Stomach (tissue), 9 donors: Measurements from ENCODE around the gene TAL2. TPM values are rescaled to one million over a fixed set of nuclear protein-coding genes. Genes with fewer than 3 reads are reported as not detected.

Experiments
- DNase-seq, 2 donors: peaks; one replicate each; pipeline versions ENCODE4 v3.0.0 to v3.0.0-alpha.2; 2013 to 2019
- H3K27ac ChIP-seq, 5 donors: fragments of 200-600 bp in 4 of 5; sonication (generic) in 4 of 5; one replicate each; pipeline ENCODE4 v1.5.1; 2013 to 2019; ENCODE audit warnings: mild to moderate bottlenecking in 1 of 5, moderate library complexity in 1 of 5
- H3K27me3 ChIP-seq, 3 donors: fragments of 200-600 bp; sonication (generic); one replicate each; pipeline ENCODE4 v1.5.1; 2017 to 2019; ENCODE audit warnings: mixed run types in 1 of 3
- H3K36me3 ChIP-seq, 4 donors: fragments of 200-600 bp; sonication (generic); 1 replicate in 3 of 4; 2 replicates in 1 of 4; pipeline ENCODE4 v1.5.1; 2016 to 2019
- H3K4me1 ChIP-seq, 4 donors: fragments of 200-600 bp; sonication (generic); one replicate each; pipeline ENCODE4 v1.5.1; 2016 to 2019
- H3K4me3 ChIP-seq, 4 donors: fragments of 200-600 bp; sonication (generic) in 3 of 4; one replicate each; pipeline ENCODE4 v1.5.1; 2016 to 2019; ENCODE audit warnings: mild to moderate bottlenecking in 1 of 4
- H3K9me3 ChIP-seq, 4 donors: fragments of 200-600 bp; sonication (generic); one replicate each; pipeline ENCODE4 v1.5.1; 2016 to 2019
- CTCF ChIP-seq, 7 experiments: fragments of 450-650 bp in 4 of 7; fragments of 200-600 bp in 3 of 7; sonication (generic) in 3 of 7; IDR thresholded peaks; one replicate each; pipeline ENCODE4 v1.5.1; 2016 to 2019; ENCODE audit warnings: antibody characterized with exemption in 7 of 7, control low read depth in 2 of 7, mild to moderate bottlenecking in 1 of 7
- EP300 ChIP-seq: sonication (generic); formaldehyde crosslinking; IDR thresholded peaks from one replicate; pipeline ENCODE4 v1.6.1; 2017; ENCODE audit warnings: antibody characterized with exemption
- POLR2A ChIP-seq, 4 donors: fragments of 450-650 bp; IDR thresholded peaks; one replicate each; pipeline ENCODE4 v1.6.1; 2016; ENCODE audit warnings: antibody characterized with exemption in 4 of 4, control low read depth in 2 of 4, mild to moderate bottlenecking in 1 of 4, moderate library complexity in 1 of 4
- POLR2AphosphoS5 ChIP-seq, 3 donors: sonication (generic); formaldehyde crosslinking; IDR thresholded peaks; one replicate each; pipeline ENCODE4 v1.6.1; 2016; ENCODE audit warnings: antibody characterized with exemption in 3 of 3
- WGBS, 5 donors: extraction: QIAGEN DNeasy Blood & Tissue Kit in 3 of 5; methylation state at CpG; one replicate each; pipeline versions ENCODE4 v1.1.5 to v1.1.7; 2013 to 2018; 5-methylcytosine and 5-hydroxymethylcytosine counted together
- intact Hi-C: fragments of 100-400 bp; cut with DNase I; formaldehyde crosslinking; loops from one replicate; pipeline ENCODE4 v1.15.1; 2023; ENCODE audit warnings: low total_unique reads
- polyA plus RNA-seq, 3 donors: library from polyadenylated mRNA; stranded (reverse); fragments of 200-250 nt; gene quantifications; one replicate each; pipeline ENCODE4 v1.2.3, GENCODE V29; 2013
- total RNA-seq, 5 donors: library from RNA; depleted of rRNA; stranded (reverse); fragments of >200 nt; gene quantifications; one replicate each; pipeline versions ENCODE4 v1.1.0 to v1.2.3, GENCODE V29; 2014 to 2016
- donor health status: healthy with polysubstance abuse.
- donor health status: Bipolar disorder and iron deficiency.
- donor health status: healthy.

The TAL2 gene
- total and polyA plus RNA-seq, 8 donors: 1.3 TPM; not detected in 7

DNA sequence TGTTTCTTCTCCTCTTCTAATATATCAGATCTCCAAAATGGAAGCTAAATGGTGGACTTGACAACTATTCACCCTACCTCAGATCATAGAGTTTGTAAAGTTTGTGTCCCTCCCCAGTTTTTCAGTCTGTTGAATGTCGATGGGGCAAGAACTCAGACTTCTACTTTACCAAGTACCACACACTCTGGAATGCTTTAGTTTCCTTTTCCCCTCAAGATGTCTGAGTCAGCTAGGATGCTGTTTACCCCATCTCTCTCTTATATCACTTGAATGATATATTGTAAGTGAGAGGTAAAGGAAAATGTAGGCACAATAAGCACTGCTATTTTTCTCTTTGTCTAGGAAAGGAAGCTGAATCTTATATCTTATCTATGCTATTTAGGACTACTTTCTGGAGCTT is 25.9 kb upstream of the TAL2 start:
- Histone ChIP-seq H3K9me3 (peaks cover 0 to 2% (median 0%) of the 10 kb centered on the region in 4 donors), H3K27me3 (no peaks in the 10 kb centered on the region), H3K27ac (no peak overlapping the region), H3K36me3 (peaks cover 0 to 72% (median 54%) of the 10 kb centered on the region in 4 donors), H3K4me1 (no peaks in the 10 kb centered on the region), H3K4me3 (no peak overlapping the region)
- intact Hi-C loops: no loop called here
- no peak for DNase-seq
- WGBS, 5 donors: 92 to 100% (median 94%) methylated on average over 1 of the region's 1 CpG
- TF ChIP-seq POLR2AphosphoS5 (IDR thresholded peaks at IDR 0.05) (no peak), CTCF (IDR thresholded peaks at IDR 0.05) (no peak), EP300 (no peak), POLR2A (IDR thresholded peaks at IDR 0.05) (no peak)

GRCh38 chr9:105637787-105638395 is 24.4 kb upstream of the TAL2 start:
- peaks cover 0 to 10% (median 2%) of the 10 kb centered on the region in 4 donors for H3K9me3 ChIP-seq
- 89 to 98% (median 96%) methylated on average over 4 of the region's 4 CpGs for WGBS, 5 donors
- H3K36me3 ChIP-seq: peaks cover 0 to 81% (median 54%) of the 10 kb centered on the region in 4 donors
- intact Hi-C loops: no loop called here
- H3K4me3 ChIP-seq: no peak overlapping the region
- no peak overlapping the region for H3K27ac ChIP-seq
- no peak for TF ChIP-seq POLR2A (IDR thresholded peaks at IDR 0.05)
- TF ChIP-seq CTCF (IDR thresholded peaks at IDR 0.05): peak in 2 of 7 experiments; percentile 22 to 47
- no peak for DNase-seq
- H3K4me1 ChIP-seq: no peaks in the 10 kb centered on the region
- H3K27me3 ChIP-seq: no peaks in the 10 kb centered on the region

- TF ChIP-seq EP300: no peak
- no peak for TF ChIP-seq POLR2A (IDR thresholded peaks at IDR 0.05)
- TF ChIP-seq POLR2AphosphoS5 (IDR thresholded peaks at IDR 0.05): no peak
- no peak for TF ChIP-seq CTCF (IDR thresholded peaks at IDR 0.05)
- no peak overlapping the region for H3K27ac ChIP-seq
Measured at GRCh38 chr9:105639936-105640335, 22.3 kb upstream of the TAL2 start.

DNA sequence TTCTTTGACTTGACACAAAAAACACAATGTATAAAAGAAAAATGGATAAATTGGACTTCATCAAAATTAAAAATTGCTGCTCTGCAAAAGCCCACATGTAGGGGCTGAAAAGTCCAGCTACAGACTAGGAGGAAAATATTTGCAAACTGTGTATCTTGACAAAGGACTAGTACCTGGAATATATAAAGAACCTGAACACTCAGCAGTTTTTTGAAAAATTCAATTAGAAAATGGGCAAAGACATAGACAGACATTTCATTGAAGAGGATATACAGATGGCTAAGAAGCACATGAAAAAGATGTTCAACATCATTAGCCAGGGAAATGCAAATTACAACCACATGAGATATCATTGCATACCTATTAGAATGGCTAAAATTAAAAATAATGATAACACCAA is 18.5 kb upstream of the TAL2 start:
- intact Hi-C loops: no loop called here
- Histone ChIP-seq H3K27me3 (no peaks in the 10 kb centered on the region), H3K4me3 (no peak overlapping the region), H3K9me3 (peaks cover 0 to 10% (median 2%) of the 10 kb centered on the region in 4 donors), H3K4me1 (no peaks in the 10 kb centered on the region), H3K36me3 (peaks cover 0 to 33% (median 18%) of the 10 kb centered on the region in 4 donors), H3K27ac (no peak overlapping the region)
- no peak for DNase-seq
- TF ChIP-seq POLR2AphosphoS5 (IDR thresholded peaks at IDR 0.05) (no peak), POLR2A (IDR thresholded peaks at IDR 0.05) (no peak), EP300 (no peak), CTCF (IDR thresholded peaks at IDR 0.05) (no peak)

More at GRCh38 chr9:105639936-105640335, 22.3 kb upstream of the TAL2 start:
- Histone ChIP-seq H3K9me3 (peaks cover 0 to 10% (median 2%) of the 10 kb centered on the region in 4 donors), H3K27me3 (no peaks in the 10 kb centered on the region), H3K36me3 (peaks cover 0 to 70% (median 46%) of the 10 kb centered on the region in 4 donors), H3K4me3 (no peak overlapping the region), H3K4me1 (no peaks in the 10 kb centered on the region)
- intact Hi-C loops: no loop called here
- DNase-seq: no peak
